ENCODE data around the gene NDUFAB1.

DNA sequence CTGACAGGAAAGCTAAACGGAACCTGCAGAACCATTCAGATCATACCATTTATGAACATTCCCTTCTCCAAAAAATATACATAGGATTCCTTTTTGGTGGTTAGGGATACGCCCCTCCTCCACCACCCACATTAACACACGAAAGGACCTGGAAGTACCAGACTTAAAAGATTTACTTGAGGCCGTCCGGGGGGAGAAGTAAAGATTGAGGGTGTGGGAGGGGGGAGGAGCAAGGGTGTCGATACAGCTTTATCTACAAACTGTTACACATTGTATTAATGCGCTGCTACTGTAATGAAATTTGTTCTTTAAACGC lies 44.5 kb upstream of the NDUFAB1 start:
- TF ChIP-seq CTCF (IDR thresholded peaks at IDR 0.05) (no peak), POLR2A (IDR thresholded peaks at IDR 0.05) (no peak)

Measured in adrenal gland (tissue), 5 donors.